ENCODE data around the gene SIAH1.

GRCh38 chr16:48334325-48334724 is 50.9 kb downstream of the SIAH1 start:
- no peak for TF ChIP-seq GATA2 (IDR thresholded peaks at IDR 0.05; ENCODE audit: low read depth, low read length)
- no peak for TF ChIP-seq GATA3 (IDR thresholded peaks at IDR 0.05; ENCODE audit: low read depth, low read length)

Data from SH-SY5Y (cell line).